ENCODE data around the gene C4A.
"Not testable (repeated sequence)": the region's sequence is repeated elsewhere in the genome, so short reads cannot be mapped to it uniquely, and the experiment has no call there.

C4A gene

DNA sequence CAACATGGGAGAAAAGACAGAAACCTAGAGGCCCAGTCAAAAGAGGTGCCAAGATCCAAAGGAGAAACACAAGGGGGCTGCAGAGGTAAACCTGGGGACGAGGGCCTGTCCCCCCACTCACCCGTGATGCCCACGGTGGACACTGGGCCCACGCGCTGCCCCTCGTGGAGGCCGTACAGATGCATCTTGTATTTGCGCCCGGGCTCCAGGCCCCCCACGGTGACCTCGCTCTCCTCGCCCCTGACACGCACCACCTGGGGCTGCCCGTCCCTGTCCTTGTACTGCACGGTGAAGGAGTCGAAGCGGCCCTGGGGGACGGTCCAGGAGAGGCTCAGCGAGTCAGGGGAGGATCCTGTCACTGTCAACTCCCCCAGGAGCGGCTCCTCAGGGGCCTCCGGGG is 67.3 kb downstream of the C4A start:
- DNase-seq (ENCODE audit: low read depth in 3 of 3): not testable (repeated sequence)

DNA sequence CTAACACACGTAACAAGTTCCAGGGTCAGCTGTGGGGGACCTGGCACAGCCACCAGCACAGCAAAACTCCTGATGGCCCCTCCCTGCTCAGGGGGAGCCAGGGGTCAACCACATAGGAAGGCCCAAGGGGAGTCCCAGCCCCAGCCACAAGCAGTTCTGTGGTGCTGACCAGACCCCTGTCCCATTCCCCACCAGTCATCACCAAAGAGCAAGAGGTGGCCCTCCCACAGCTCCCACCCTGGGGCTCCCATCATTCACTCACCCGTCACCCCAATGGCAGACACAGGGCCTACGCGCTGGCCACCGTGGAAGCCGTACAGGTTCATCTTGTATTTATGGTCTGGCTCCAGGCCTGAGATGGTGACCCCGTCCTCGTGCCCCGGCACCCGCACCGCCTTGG is 67.9 kb downstream of the C4A start:
- not testable (repeated sequence) for DNase-seq (ENCODE audit: low read depth in 3 of 3)

DNA sequence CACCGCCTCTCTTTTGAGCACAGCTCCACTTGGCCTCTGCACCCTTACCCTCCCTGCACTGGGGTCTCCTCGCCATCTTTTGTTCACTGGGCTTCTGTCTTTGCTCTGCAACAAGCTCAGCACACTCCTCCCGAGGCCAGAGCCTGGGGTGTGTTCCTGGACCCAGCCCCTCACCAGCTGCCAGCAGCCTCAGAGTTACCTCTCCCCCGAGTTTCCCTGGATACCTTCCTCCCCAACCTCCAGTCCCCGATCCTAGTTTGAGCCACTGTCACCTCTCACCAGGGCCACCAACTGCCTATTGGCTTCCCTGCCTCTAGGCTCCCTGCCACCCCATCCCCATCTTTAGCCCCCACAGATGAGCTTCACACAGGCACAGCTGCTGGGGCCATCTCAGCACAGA is 68.7 kb downstream of the C4A start:
- no peak for DNase-seq (ENCODE audit: low read depth in 3 of 3)
